GM12878 (cell line): ENCODE data around the gene EMP3. TPM values are rescaled to one million over a fixed set of nuclear protein-coding genes. Genes with fewer than 3 reads are reported as not detected.

Source experiments
- ATAC-seq: fragments of 200-7000 bp; cut with Tn5 transposase; 3 replicates; pipeline ENCODE4 v1.9.1; 2020; ENCODE audit warnings: mild to moderate bottlenecking, moderate library complexity
- BruUV-seq: library from RNA; stranded (reverse); fragments of 400-500 nt; replicated peaks from 2 replicates; lab custom pipeline; 2021; lab: Mats Ljungman, UMichigan
- CTCF ChIA-PET: fragments of 300-600 bp; sonication (Branson Sonifier 250); formaldehyde crosslinking; extraction: SDS; loops from one replicate; lab custom pipeline; 2021; ENCODE audit warnings: inconsistent platforms; lab: Yijun Ruan, JAX
- POLR2A ChIA-PET: fragments of 350-600 bp; formaldehyde crosslinking; extraction: SDS; loops from one replicate; lab custom pipeline; 2021; ENCODE audit warnings: inconsistent platforms; lab: Charles Lee
- RAD21 ChIA-PET: fragments of 300-600 bp; sonication (Branson Sonifier 250); formaldehyde crosslinking; loops from one replicate; lab custom pipeline; 2023; ENCODE audit warnings: antibody characterized with exemption; ENCODE audit not compliant: unreplicated experiment; lab: Charles Lee
- SMC1A ChIA-PET: fragments of 300-600 bp; sonication (Branson Sonifier 250); formaldehyde crosslinking; loops from one replicate; lab custom pipeline; 2023; ENCODE audit not compliant: unreplicated experiment, uncharacterized antibody; lab: Charles Lee
- DNase-seq: peaks from one replicate; pipeline ENCODE4 v3.0.0-alpha.2; 2011; ENCODE audit warnings: low read depth, low spot score
- FAIRE-seq: peaks from 3 replicates; lab custom pipeline; 2011; peaks lifted over from hg19 to GRCh38; lab: Jason Lieb, UNC
- H2AFZ ChIP-seq: 2 replicates; pipeline ENCODE4 v1.6.0; 2011; ENCODE audit warnings: low read depth, low read length, control low read depth; ENCODE audit not compliant: control insufficient read depth
- H3K27ac ChIP-seq: 2 replicates; pipeline ENCODE4 v1.5.1; 2011; ENCODE audit warnings: control low read depth; ENCODE audit not compliant: control insufficient read depth, insufficient read depth
- H3K27me3 ChIP-seq, 2 experiments: replicated peaks in 1 of 2; 2 replicates each; pipeline versions ENCODE4 v1.6.0 to v1.6.1; 2011; ENCODE audit warnings: low read length in 1 of 2; ENCODE audit not compliant: control insufficient read depth in 2 of 2, insufficient read depth in 2 of 2
- H3K36me3 ChIP-seq, 2 experiments: 2 replicates each; pipeline ENCODE4 v1.5.1; 2011; ENCODE audit warnings: low read length in 1 of 2; ENCODE audit not compliant: control insufficient read depth in 2 of 2, insufficient read depth in 2 of 2
- H3K4me1 ChIP-seq: 2 replicates; pipeline ENCODE4 v1.6.1; 2011; ENCODE audit warnings: mild to moderate bottlenecking, low read length, moderate library complexity, mixed read lengths; ENCODE audit not compliant: control insufficient read depth, insufficient read depth
- H3K4me2 ChIP-seq: 2 replicates; pipeline ENCODE4 v1.6.0; 2011; ENCODE audit warnings: control low read depth; ENCODE audit not compliant: control insufficient read depth, insufficient read depth
- H3K4me3 ChIP-seq: fragments of 200-600 bp; sonication (generic); 2 replicates; pipeline ENCODE4 v1.5.1; 2016
- H3K79me2 ChIP-seq: 2 replicates; pipeline ENCODE4 v1.6.0; 2011; ENCODE audit warnings: low read length; ENCODE audit not compliant: control insufficient read depth, insufficient read depth
- H3K9ac ChIP-seq: 2 replicates; pipeline ENCODE4 v1.8.0; 2011; ENCODE audit warnings: low read length, control low read depth, mixed read lengths; ENCODE audit not compliant: control insufficient read depth, insufficient read depth
- H3K9me3 ChIP-seq: replicated peaks from 3 replicates; pipeline ENCODE4 v1.5.1; 2011; ENCODE audit warnings: mild to moderate bottlenecking, low read length; ENCODE audit not compliant: control insufficient read depth, insufficient read depth
- H4K20me1 ChIP-seq: 2 replicates; pipeline ENCODE4 v1.6.0; 2011; ENCODE audit not compliant: control insufficient read depth, insufficient read depth
- ASH2L ChIP-seq: fragments of 300-600, 200-600 bp; sonication (generic); IDR thresholded peaks from 2 replicates; pipeline ENCODE4 v1.6.1; 2017; ENCODE audit warnings: low read depth, mild to moderate bottlenecking, borderline replicate concordance
- BRCA1 ChIP-seq: IDR thresholded peaks from 2 replicates; pipeline ENCODE4 v1.6.1; 2011; ENCODE audit warnings: low read depth, low read length, improper control_type of control experiment
- HDAC6 ChIP-seq: fragments of 200-600 bp; sonication (generic); IDR thresholded peaks from one replicate; pipeline ENCODE4 v1.8.0; 2017; ENCODE audit warnings: antibody characterized with exemption; ENCODE audit not compliant: unreplicated experiment
- IRF5 ChIP-seq: fragments of 450-650 bp; IDR thresholded peaks from 2 replicates; pipeline ENCODE4 v1.6.1; 2017; ENCODE audit warnings: borderline replicate concordance
- MEF2A ChIP-seq: IDR thresholded peaks from 2 replicates; pipeline ENCODE4 v1.6.1; 2011; ENCODE audit warnings: low read depth, mild to moderate bottlenecking, low read length, moderate library complexity; ENCODE audit not compliant: insufficient read depth
- MTA2 ChIP-seq: fragments of 450-650 bp; IDR thresholded peaks from 2 replicates; pipeline ENCODE4 v1.6.1; 2016; ENCODE audit warnings: low read depth, mild to moderate bottlenecking, moderate library complexity
- NBN ChIP-seq: fragments of 450-650 bp; IDR thresholded peaks from 2 replicates; pipeline ENCODE4 v1.6.1; 2016
- NFIC ChIP-seq: IDR thresholded peaks from 2 replicates; pipeline ENCODE4 v1.6.1; 2012; ENCODE audit warnings: low read depth, mild to moderate bottlenecking, inconsistent platforms, low read length, moderate library complexity
- PAX8 ChIP-seq: fragments of 450-650 bp; IDR thresholded peaks from 2 replicates; pipeline ENCODE4 v1.6.1; 2017; ENCODE audit warnings: mild to moderate bottlenecking, moderate library complexity
- POLR2AphosphoS2 ChIP-seq: IDR thresholded peaks from 2 replicates; pipeline ENCODE4 v1.6.1; 2011; ENCODE audit warnings: low read depth, mild to moderate bottlenecking, low read length, improper control_type of control experiment, moderate library complexity
- PRDM15 ChIP-seq: fragments of 450-650 bp; formaldehyde crosslinking; IDR thresholded peaks from 2 replicates; pipeline ENCODE4 v1.4.0; 2020; ENCODE audit warnings: mild to moderate bottlenecking, moderate library complexity
- RAD51 ChIP-seq: fragments of 450-650 bp; IDR thresholded peaks from 2 replicates; pipeline ENCODE4 v1.6.1; 2016; ENCODE audit warnings: moderate library complexity, mild to moderate bottlenecking, inconsistent platforms
- RB1 ChIP-seq: fragments of 450-650 bp; formaldehyde crosslinking; IDR thresholded peaks from 2 replicates; pipeline ENCODE4 v1.6.1; 2017; ENCODE audit warnings: mild to moderate bottlenecking, borderline replicate concordance
- SIX5 ChIP-seq: IDR thresholded peaks from 2 replicates; pipeline ENCODE4 v1.6.1; 2011; ENCODE audit warnings: mild to moderate bottlenecking, low read depth, low read length, moderate library complexity; ENCODE audit not compliant: severe bottlenecking
- TCF3 ChIP-seq: IDR thresholded peaks from 2 replicates; pipeline ENCODE4 v1.6.1; 2012; ENCODE audit warnings: low read depth, mild to moderate bottlenecking, low read length, borderline replicate concordance; ENCODE audit not compliant: insufficient read depth
- ZNF274 ChIP-seq: IDR thresholded peaks from one replicate; pipeline ENCODE4 v1.8.0; 2011; ENCODE audit not compliant: insufficient read length, insufficient read depth
- WGBS: methylation state at CpG from one replicate; pipeline ENCODE4 v1.1.6; 2016; ENCODE audit warnings: low lambda C conversion rate; ENCODE audit not compliant: insufficient replicate concordance, insufficient coverage; ENCODE audit errors: missing lambda C conversion rate; 5-methylcytosine and 5-hydroxymethylcytosine counted together
- in situ Hi-C: fragments of 300-500 bp; cut with MboI; formaldehyde crosslinking; loops from 9 replicates; pipeline ENCODE4 v1.14.3; 2018; ENCODE audit warnings: mixed read lengths
- intact Hi-C: fragments of 100-400 bp; cut with micrococcal nuclease; formaldehyde crosslinking; loops from one replicate; pipeline ENCODE4 v1.14.2; 2022; ENCODE audit not compliant: unreplicated experiment
- polyA plus RNA-seq, 11 experiments: library from polyadenylated mRNA; depleted of rRNA in 4 of 11; unstranded in 6 of 11; stranded (reverse) in 5 of 11; fragments of >200 nt; fragmentation: Nextera tagmentation in 4 of 11; fragmentation: Illumina TruSeq in 1 of 11; extraction: Ambion mirVana in 4 of 11; extraction: Trizol in 1 of 11; gene quantifications; 1 replicate in 1 of 11; 2 replicates in 10 of 11; pipeline versions ENCODE4 v1.2.1 to v1.2.3, GENCODE V29; 2011 to 2016; ENCODE audit warnings: inconsistent platforms in 2 of 11, missing spikeins in 2 of 11, low read depth in 1 of 11
- total RNA-seq, 4 experiments: library from RNA; depleted of rRNA in 3 of 4; stranded (reverse); fragments of >200 nt in 3 of 4; fragmentation: Illumina TruSeq in 1 of 4; extraction: Trizol in 1 of 4; gene quantifications; 2 replicates each; pipeline versions ENCODE4 v1.2.1 to v1.2.3, GENCODE V29; 2013 to 2021
- TF ChIP-seq, protein P1 (sequence below): fragments of 450-650 bp; IDR thresholded peaks from 2 replicates; pipeline ENCODE4 v1.6.1; 2016; ENCODE audit warnings: mild to moderate bottlenecking

The EMP3 gene
- total and polyA plus RNA-seq, 10 of the 15 experiments (the other 5 are each of a cell fraction or from before 2014, with no cell fraction given) = 53.2 to 224 (median 134) TPM

DNA sequence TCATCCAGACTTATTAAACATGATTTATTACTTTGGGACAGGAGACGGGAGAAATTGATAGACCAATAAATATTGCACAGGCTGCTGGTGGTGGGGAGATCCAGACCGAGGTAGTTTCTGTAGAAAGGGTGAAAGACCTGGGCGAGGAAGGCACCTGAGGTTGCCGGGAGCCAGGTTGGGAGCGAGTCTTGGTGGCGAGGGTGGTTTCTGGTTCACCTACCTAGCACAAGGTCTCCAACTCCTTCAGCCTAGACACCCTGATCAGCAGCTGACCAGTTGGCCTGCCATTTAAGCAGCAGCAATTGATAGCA lies 7.0 kb downstream of the EMP3 start:
- no peaks in the 10 kb centered on the region for H4K20me1 ChIP-seq
- peak overlapping the region; percentile 8; the same call in 1 of the 2 replicates for H3K9ac ChIP-seq
- no peak for DNase-seq
- no peak for FAIRE-seq
- peaks cover 0 to 6% of the 10 kb centered on the region in 2 experiments; a peak in 2 of 4 replicates for H3K36me3 ChIP-seq
- CTCF ChIA-PET = interaction anchor here (0.6 to 4.4 kb wide), 11 partner anchors 11 to 157 kb away, joined by 3 to 238 read pairs (median 6); partner anchors contain the start of genes EMP3, GRWD1, KDELR1 and SYNGR4
- H3K27ac ChIP-seq = peak overlapping the region; percentile 5
- intact Hi-C loops (no loop called here), in situ Hi-C loops (no loop called here)
- H3K4me1 ChIP-seq = peaks cover 29% of the 10 kb centered on the region
- H2AFZ ChIP-seq = peak overlapping the region; percentile 70
- no peaks in the 10 kb centered on the region for H3K27me3 ChIP-seq
- POLR2A ChIA-PET = interaction anchor here (0.5 to 7.5 kb wide), 11 partner anchors 10 to 1308 kb away, joined by 3 to 194 read pairs (median 3); partner anchors contain the start of genes EMP3, SYNGR4 and TMEM143
- H3K4me2 ChIP-seq = peak overlapping the region; percentile 76
- peak overlapping the region; percentile 57; the same call in 1 of the 2 replicates for H3K4me3 ChIP-seq
- peaks cover 2% of the 10 kb centered on the region; the same call in 1 of the 3 replicates for H3K9me3 ChIP-seq
- BruUV-seq = no TSS peak
- no peak for TF ChIP-seq TCF3
- TF ChIP-seq RAD51 = no peak
- TF ChIP-seq SIX5 = no peak
- TF ChIP-seq ZNF274 = no peak
- no peak for TF ChIP-seq MEF2A
- no peak for TF ChIP-seq MTA2
- TF ChIP-seq RB1 = no peak
- no peak for TF ChIP-seq HDAC6
- TF ChIP-seq ASH2L = no peak
- TF ChIP-seq NFIC = no peak
- TF ChIP-seq, protein P1, sequence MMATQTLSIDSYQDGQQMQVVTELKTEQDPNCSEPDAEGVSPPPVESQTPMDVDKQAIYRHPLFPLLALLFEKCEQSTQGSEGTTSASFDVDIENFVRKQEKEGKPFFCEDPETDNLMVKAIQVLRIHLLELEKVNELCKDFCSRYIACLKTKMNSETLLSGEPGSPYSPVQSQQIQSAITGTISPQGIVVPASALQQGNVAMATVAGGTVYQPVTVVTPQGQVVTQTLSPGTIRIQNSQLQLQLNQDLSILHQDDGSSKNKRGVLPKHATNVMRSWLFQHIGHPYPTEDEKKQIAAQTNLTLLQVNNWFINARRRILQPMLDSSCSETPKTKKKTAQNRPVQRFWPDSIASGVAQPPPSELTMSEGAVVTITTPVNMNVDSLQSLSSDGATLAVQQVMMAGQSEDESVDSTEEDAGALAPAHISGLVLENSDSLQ = no peak
- no peak for TF ChIP-seq POLR2AphosphoS2
- TF ChIP-seq PRDM15 = no peak
- no peak for TF ChIP-seq NBN
- no peak for TF ChIP-seq IRF5
- TF ChIP-seq BRCA1 = no peak
- TF ChIP-seq PAX8 = no peak
- ATAC-seq = no peak
- SMC1A ChIA-PET = interaction anchor here (0.6 to 6.2 kb wide), 12 partner anchors 13 to 210 kb away, joined by 3 to 223 read pairs (median 4); partner anchors contain the start of genes EMP3, KDELR1, SYNGR4 and TMEM143
- RAD21 ChIA-PET = interaction anchor here (1.0 to 4.5 kb wide), 10 partner anchors 9 to 253 kb away, joined by 4 to 255 read pairs (median 13); partner anchors contain the start of genes CARD8, EMP3, KDELR1 and SYNGR4
- 15% methylated on average over 6 of the region's 6 CpGs for WGBS
- peaks cover 5% of the 10 kb centered on the region for H3K79me2 ChIP-seq
